ENCODE results near the gene IL22.

GRCh38 chr12:68203460-68203875, 49.9 kb downstream of the IL22 start:
- TF ChIP-seq CTCF (IDR thresholded peaks at IDR 0.05) (no peak), EP300 (IDR thresholded peaks at IDR 0.05; ENCODE audit: low read depth) (no peak), POLR2AphosphoS5 (IDR thresholded peaks at IDR 0.05) (no peak), POLR2A (IDR thresholded peaks at IDR 0.05) (no peak)

All from transverse colon (tissue), 4 donors.